ENCODE data around the gene ENTPD2. TPM values are rescaled to one million over a fixed set of nuclear protein-coding genes. Genes with fewer than 3 reads are reported as not detected.
A peak's percentile ranks its signal among the peaks of the same experiment; 100 is the strongest.

Gene ENTPD2
- total RNA-seq, 2 donors from 2014 or later, result not detected

DNA sequence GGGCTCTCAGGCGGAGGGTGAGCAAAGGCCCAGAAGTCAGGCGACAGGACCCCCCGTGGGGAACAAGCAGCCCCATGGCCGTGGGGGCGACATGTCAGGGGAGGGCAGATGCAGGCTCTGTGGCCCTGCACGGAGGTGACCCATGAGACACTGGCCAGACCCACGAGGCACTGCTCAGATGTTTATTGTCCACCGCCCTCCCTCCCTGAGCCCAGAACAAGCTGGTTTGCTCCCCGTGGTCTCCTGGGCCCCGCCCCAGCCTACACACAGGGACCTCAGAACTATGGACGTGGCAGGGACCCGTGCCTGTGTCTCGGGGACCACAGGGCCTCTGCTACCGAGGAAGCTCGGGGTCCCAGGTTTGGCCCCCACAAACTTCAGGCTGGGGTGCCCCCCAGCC lies 23.9 kb downstream of the ENTPD2 start:
- H3K4me3 Mint-ChIP-seq, result peak overlapping the region; percentile 87
- no peak for ATAC-seq
- peak overlapping the region; percentile 91 to 94 for H3K27ac Mint-ChIP-seq
- no peaks in the 10 kb centered on the region for H3K27me3 Mint-ChIP-seq
- no peak for DNase-seq (ENCODE audit: low spot score)
- H3K4me1 Mint-ChIP-seq (ENCODE audit: low read depth in 2 of 2), result peaks cover 39 to 47% of the 10 kb centered on the region in 2 donors
- no peaks in the 10 kb centered on the region for H3K9me3 Mint-ChIP-seq
- H3K36me3 Mint-ChIP-seq, result no peaks in the 10 kb centered on the region

DNA sequence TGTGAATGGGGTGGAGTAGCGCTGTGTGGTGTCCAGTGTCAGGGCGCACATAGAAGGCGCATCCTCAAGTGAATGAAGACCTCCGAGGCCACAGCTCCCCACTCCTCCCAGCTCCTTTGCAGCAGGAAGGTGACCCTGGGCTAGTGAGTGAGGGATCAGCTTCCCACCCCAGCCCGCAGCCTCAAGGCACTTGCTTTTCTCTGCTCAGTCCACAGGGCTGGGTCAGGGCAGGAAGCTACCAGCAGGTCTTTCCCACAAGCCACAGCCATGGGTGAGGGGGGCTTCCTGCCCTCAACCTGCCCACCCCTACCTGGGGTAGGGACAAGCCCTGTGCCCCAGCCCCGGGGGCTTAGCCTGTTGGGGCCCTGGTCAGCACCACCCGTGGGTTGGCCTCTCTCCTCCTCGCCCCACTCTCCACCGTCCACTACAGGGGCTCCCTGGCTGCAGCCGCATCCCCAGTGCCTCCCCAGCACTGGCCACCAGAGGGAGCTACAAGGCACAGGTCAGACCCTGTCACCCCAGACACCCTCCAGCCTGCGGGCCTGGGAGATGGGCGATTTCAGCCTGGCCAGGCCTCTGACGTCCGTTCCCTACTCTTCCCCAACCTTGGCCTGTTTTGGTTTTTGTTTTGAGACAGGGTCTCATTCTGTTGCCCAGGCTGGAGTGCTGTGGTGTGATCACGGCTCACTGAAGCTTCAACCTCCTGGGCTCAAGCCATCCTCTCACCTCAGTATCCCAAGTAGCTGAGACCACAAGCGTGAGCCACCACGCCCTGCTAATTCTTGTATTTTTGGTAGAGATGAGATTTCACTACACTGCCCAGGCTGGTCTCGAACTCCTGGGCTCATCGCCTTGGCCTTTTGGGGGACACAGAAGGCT lies 24.6 kb downstream of the ENTPD2 start:
- Mint-ChIP-seq H3K27ac (peak overlapping the region; percentile 91 to 94), H3K9me3 (no peaks in the 10 kb centered on the region), H3K27me3 (no peaks in the 10 kb centered on the region), H3K4me3 (peak overlapping the region; percentile 87), H3K36me3 (no peaks in the 10 kb centered on the region), H3K4me1 (ENCODE audit: low read depth in 2 of 2) (peaks cover 32 to 40% of the 10 kb centered on the region in 2 donors)
- DNase-seq (ENCODE audit: low spot score) (peak; percentile 89), ATAC-seq (peak; percentile 58 to 75)

DNA sequence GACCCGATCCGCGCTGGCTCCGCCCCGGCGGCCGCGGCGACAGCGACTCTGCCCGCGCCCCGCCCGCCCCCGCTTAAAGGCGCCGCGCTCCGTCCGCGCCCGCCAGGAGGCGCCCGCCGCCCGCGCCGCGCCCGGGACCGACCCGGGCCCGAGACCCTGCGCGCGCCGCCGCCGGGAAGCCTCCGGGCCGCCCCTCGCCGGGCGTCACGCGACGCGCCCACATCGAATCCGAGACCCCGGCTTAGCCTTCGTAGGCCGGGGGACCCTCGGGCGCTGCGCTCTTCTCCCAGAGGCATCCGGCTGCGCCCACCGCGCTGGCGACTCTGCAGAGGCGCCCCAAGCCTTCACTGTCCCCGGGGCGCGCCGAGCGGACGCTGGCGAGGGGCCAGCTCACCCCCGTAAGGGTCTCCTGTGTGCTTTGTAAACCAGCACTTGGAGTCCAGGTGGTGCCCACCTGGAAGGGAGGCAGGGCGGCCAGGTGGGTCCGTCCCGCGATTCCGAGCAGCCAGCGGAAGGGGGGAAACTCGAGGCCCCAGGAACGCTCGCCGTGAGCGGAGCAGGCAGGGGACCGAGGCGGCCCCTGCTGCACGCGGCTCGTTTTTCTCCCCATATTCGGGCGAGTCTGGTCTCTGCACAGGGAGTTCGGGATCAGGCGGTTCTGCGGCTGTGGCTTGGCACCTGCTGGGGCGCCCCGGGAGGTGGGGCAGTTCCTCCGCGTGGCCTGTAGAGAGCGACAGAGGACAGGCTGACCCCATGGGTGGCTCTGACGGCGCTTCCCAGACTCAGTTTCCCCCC lies 25.4 kb downstream of the ENTPD2 start:
- H3K4me3 Mint-ChIP-seq, result peak overlapping the region; percentile 87
- DNase-seq (ENCODE audit: low spot score), result peak; percentile 79
- peak; percentile 72 to 78 for ATAC-seq
- H3K27me3 Mint-ChIP-seq, result no peaks in the 10 kb centered on the region
- H3K9me3 Mint-ChIP-seq, result no peaks in the 10 kb centered on the region
- H3K27ac Mint-ChIP-seq, result peak overlapping the region in 1 of 2 donors; percentile 91
- H3K4me1 Mint-ChIP-seq (ENCODE audit: low read depth in 2 of 2), result peaks cover 32 to 35% of the 10 kb centered on the region in 2 donors
- no peaks in the 10 kb centered on the region for H3K36me3 Mint-ChIP-seq

DNA sequence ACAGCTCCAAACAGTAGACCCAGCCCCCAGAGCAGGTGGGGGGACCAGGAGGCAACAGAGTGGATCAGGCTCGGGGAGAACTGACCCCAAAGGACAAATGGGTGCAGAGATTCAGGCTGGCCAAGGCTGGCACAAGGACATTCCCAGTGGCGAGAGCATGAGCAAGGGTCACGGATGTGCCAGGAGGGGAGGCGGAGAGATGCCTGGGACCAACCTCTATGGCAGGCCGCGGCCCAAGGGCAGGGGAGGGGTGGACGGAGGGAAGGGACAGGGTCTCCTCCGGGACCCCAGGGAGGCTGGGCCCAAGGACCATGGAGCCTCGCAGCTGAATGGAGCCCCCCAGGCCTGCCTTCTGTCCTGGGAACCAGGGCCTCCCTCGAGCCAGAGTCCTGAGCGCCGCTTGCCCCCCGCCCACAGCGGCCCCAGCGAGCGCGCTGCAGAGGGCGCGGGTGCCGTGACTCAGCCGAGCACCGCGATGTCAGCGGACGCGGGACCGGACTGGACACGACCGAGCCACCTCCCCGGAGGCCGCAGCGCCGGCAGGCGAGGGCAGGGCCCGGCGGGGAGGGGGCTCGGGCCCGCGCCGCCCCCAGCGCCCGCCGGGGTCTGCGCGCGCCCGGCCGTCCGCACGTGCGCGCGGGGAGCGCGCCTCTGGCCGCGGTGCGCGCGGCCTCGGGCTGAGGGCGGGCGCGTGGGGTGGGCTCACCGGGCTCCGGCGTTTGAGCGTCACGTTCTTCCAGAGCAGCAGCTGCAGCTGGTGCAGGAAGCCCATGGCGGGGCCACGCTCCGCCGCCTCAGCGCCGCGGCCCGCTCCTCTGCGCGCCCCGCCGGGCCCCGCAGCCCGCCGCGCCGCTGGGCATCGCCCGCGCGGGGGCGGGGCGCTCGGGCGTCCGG lies 26.2 kb downstream of the ENTPD2 start, which contains the start of gene ABCA2:
Gene ABCA2 (minus strand): TSS at position 869 of the 894 bp plus-strand sequence. CDS start 97 bp downstream, at position 772.
- no peak for DNase-seq (ENCODE audit: low spot score)
- H3K4me1 Mint-ChIP-seq (ENCODE audit: low read depth in 2 of 2), result peaks cover 26 to 31% of the 10 kb centered on the region in 2 donors
- H3K27me3 Mint-ChIP-seq, result no peaks in the 10 kb centered on the region
- H3K9me3 Mint-ChIP-seq, result no peaks in the 10 kb centered on the region
- peak within 1 kb of the TSS; percentile 91 to 94 for H3K27ac Mint-ChIP-seq
- H3K4me3 Mint-ChIP-seq, result peak within 1 kb of the TSS; percentile 87
- no peaks in the 10 kb centered on the region for H3K36me3 Mint-ChIP-seq
- ATAC-seq, result no peak

DNA sequence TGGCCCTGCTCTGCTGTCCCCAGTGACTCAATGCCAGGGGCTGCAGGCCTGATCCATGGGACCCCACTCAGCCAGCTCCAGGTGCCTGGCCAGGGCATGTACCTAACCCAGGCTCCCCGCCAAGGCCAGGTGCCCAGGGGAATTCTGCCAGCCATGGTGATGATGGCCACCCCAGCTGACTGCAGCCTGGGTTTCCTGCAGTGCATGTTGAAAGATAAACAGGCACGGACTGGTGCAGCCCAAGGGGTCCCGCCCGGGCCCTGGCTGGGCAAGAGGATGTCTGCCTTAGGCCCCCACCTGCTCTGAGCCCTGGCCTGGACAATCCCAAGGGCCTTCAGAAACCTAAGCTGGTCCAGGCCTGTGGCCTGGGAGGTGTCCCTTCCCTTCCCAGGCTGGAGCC lies 27.0 kb downstream of the ENTPD2 start:
- H3K27ac Mint-ChIP-seq, result peak overlapping the region in 1 of 2 donors; percentile 31
- no peaks in the 10 kb centered on the region for H3K9me3 Mint-ChIP-seq
- H3K27me3 Mint-ChIP-seq, result no peaks in the 10 kb centered on the region
- peaks cover 19 to 30% of the 10 kb centered on the region in 2 donors for H3K4me1 Mint-ChIP-seq (ENCODE audit: low read depth in 2 of 2)
- no peak for ATAC-seq
- H3K36me3 Mint-ChIP-seq, result no peaks in the 10 kb centered on the region
- peak overlapping the region; percentile 87 for H3K4me3 Mint-ChIP-seq
- no peak for DNase-seq (ENCODE audit: low spot score)

DNA sequence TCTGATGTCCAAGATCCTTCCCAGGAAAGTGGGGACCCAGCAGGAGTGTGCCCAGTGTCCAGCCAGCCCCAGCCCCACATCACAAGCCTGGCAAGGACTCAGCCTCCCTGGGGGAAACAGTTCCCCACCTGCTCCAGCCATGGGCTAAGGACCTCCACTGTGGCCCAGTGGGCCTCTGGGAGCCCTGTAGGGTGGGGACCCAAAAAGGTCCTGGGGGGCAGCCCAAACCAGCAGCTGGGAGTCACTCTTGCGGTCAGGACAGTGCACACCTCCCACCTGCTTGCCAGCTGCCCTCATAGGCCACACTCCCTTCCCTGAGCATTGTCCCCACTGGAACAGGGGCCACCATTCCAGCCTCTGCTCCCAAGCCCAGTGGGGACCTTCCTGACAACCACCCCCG lies 27.5 kb downstream of the ENTPD2 start:
- H3K4me3 Mint-ChIP-seq, result peak overlapping the region; percentile 27
- no peaks in the 10 kb centered on the region for H3K9me3 Mint-ChIP-seq
- DNase-seq (ENCODE audit: low spot score) (no peak), ATAC-seq (no peak)
- H3K4me1 Mint-ChIP-seq (ENCODE audit: low read depth in 2 of 2), result peaks cover 17 to 29% of the 10 kb centered on the region in 2 donors
- H3K36me3 Mint-ChIP-seq, result no peaks in the 10 kb centered on the region
- no peak overlapping the region for H3K27ac Mint-ChIP-seq
- no peaks in the 10 kb centered on the region for H3K27me3 Mint-ChIP-seq

DNA sequence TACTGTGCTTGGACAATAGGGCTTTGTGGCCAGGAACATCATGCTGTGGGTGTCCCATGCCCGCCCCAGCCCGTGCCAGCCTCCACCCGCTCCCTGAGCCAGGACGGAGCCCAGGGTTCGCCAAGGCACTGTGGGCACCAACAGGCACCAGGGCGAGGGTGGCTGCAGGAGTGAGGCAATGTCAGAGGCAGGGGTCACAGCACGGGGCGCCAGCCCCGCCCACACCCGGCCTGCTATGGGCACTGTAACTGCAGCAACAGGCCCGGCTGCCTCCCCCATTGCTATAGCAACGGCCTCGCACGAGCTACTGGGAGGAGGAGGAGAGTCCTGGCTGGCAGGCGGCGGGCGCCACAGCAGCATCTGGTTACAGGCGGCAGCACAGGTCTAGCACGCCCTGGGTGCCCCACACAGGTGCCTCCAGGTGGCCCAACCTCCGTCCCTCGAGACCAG lies 28.3 kb downstream of the ENTPD2 start:
- no peak for DNase-seq (ENCODE audit: low spot score)
- H3K27ac Mint-ChIP-seq, result no peak overlapping the region

DNA sequence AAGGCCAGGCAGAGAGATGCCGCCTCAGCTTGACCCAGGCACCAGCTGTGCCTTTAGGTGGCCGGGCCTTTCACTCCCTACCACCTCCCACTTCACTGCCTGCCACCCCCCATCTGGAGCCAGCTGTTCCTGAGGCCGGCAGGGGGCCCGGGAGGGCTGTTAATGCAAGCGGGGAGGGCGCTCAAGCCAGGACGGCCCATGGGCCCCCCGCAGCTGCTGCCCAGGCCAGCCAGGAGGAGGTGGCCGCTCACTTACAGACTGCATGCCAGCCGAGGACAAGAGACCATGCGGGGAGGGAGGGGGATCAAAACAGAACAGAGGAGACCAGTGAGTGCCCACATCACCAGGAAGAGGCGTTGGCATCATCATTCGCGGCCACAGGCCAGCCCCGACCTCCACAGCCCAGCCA lies 30.3 kb downstream of the ENTPD2 start:
- H3K36me3 Mint-ChIP-seq, result no peaks in the 10 kb centered on the region

More for the DNA sequence above, 28.3 kb downstream of the ENTPD2 start:
- Mint-ChIP-seq H3K4me1 (ENCODE audit: low read depth in 2 of 2) (peaks cover 12 to 26% of the 10 kb centered on the region in 2 donors), H3K4me3 (no peak overlapping the region), H3K9me3 (no peaks in the 10 kb centered on the region), H3K36me3 (no peaks in the 10 kb centered on the region), H3K27me3 (no peaks in the 10 kb centered on the region)
- no peak for ATAC-seq

DNA sequence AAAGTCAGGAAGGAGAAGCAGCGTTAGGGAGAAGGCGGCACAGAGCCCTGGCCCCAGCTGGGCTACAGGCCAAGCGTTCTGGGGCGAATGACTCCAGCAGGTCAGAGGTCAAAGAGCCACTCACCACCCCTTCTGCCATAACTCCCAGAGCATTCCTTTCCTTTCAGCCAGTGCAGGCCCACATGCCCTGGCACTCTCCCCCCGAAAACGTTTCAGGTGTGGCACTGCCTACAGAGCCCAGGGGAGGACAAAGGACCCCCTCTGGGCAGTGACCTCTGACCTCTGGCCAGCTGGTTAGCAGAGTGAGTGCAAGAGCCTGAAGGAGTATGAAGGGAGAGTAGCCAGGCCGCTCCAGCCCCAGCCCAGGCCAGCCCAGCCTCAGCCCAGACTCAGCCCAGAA lies 30.7 kb downstream of the ENTPD2 start:
- DNase-seq (ENCODE audit: low spot score) (no peak), ATAC-seq (no peak)
- Mint-ChIP-seq H3K4me3 (no peak overlapping the region), H3K27me3 (no peaks in the 10 kb centered on the region), H3K4me1 (ENCODE audit: low read depth in 2 of 2) (peaks cover 0 to 12% of the 10 kb centered on the region in 2 donors), H3K27ac (no peak overlapping the region), H3K36me3 (no peaks in the 10 kb centered on the region), H3K9me3 (no peaks in the 10 kb centered on the region)

More for the DNA sequence above, 30.3 kb downstream of the ENTPD2 start:
- no peak overlapping the region for H3K27ac Mint-ChIP-seq
- H3K4me3 Mint-ChIP-seq, result no peak overlapping the region
- no peak for DNase-seq (ENCODE audit: low spot score)
- no peaks in the 10 kb centered on the region for H3K27me3 Mint-ChIP-seq
- no peak for ATAC-seq
- H3K9me3 Mint-ChIP-seq, result no peaks in the 10 kb centered on the region
- peaks cover 0 to 12% of the 10 kb centered on the region in 2 donors for H3K4me1 Mint-ChIP-seq (ENCODE audit: low read depth in 2 of 2)

DNA sequence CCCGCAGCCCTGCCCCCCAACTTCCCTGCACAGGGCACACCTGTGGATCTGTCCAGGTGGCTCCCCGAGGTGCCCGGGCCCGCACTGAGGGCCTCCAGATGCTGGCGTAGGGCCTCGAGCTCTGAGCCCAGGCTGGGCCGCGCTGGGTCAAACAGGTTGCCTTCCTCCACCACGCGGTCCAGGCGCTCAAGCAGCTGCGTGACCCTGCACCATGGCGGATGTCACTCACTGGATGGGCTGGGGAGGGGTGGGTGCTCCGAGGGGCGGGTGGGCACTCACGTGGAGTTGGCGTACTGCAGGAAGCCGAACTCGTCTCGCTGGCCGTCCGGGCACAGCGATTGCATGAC lies 31.2 kb downstream of the ENTPD2 start:
- DNase-seq (ENCODE audit: low spot score) (no peak), ATAC-seq (no peak)
- Mint-ChIP-seq H3K27ac (no peak overlapping the region), H3K27me3 (no peaks in the 10 kb centered on the region), H3K4me1 (ENCODE audit: low read depth in 2 of 2) (peaks cover 0 to 12% of the 10 kb centered on the region in 2 donors), H3K9me3 (no peaks in the 10 kb centered on the region), H3K4me3 (no peak overlapping the region), H3K36me3 (no peaks in the 10 kb centered on the region)

DNA sequence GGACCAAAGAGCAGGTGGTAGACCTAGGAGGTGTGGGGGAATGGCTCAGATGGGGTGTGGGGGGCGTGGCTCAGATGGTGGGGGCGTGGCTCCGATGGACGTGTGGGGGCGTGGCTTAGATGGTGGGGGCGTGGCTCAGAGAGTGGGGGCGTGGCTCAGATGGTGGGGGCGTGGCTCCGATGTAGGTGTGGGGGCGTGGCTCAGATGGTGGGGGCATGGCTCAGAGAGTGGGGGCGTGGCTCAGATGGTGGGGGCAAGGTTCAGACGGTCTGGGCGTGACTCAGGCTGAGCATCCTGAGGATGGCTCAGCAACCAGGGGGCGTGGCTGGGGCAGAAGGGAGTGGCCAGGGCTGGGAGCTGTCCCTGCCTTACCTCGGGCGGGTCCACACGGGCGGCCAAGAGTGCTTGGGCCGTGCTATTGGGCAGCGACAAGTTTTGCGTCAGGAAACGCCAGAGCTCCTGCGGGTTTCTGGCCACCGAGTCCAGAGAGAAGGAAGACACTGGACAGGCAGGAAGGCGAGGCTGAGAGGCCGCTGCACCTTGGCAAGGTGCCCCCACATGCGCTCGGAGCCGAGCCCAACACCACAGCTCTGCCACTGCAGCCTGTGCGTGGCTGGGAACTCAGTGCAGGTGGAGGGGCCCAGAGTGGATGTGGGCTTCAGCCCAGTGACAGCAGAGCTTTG lies 31.7 kb downstream of the ENTPD2 start:
- no peak overlapping the region for H3K4me3 Mint-ChIP-seq
- H3K27me3 Mint-ChIP-seq, result no peaks in the 10 kb centered on the region
- no peaks in the 10 kb centered on the region for H3K9me3 Mint-ChIP-seq
- no peak overlapping the region for H3K27ac Mint-ChIP-seq
- H3K4me1 Mint-ChIP-seq (ENCODE audit: low read depth in 2 of 2), result peaks cover 0 to 10% of the 10 kb centered on the region in 2 donors
- H3K36me3 Mint-ChIP-seq, result no peaks in the 10 kb centered on the region
- DNase-seq (ENCODE audit: low spot score) (peak; percentile 85), ATAC-seq (peak; percentile 88 to 89)

DNA sequence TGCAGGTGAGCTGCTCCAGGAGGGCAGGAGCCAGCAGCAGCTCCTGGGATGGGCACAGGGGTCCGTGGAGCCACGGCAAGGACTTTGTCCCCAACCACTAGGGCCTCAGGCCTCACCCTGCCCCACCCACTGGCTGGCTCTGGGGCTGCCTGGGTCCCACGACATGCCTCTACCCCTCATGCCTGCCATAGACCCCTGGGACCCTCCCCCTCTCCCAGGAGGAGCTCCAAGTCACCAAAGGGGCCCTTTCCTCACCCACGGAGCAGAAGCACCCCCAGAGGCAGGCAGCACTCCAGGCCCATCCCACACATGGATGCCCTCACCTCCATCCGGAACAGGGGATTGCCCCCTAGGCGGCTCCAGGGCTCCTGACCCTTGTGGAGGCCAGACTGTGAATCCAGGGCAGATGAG lies 32.3 kb downstream of the ENTPD2 start:
- Mint-ChIP-seq H3K4me3 (no peak overlapping the region), H3K27me3 (no peaks in the 10 kb centered on the region), H3K36me3 (no peaks in the 10 kb centered on the region), H3K27ac (no peak overlapping the region), H3K9me3 (no peaks in the 10 kb centered on the region), H3K4me1 (ENCODE audit: low read depth in 2 of 2) (peaks cover 0 to 8% of the 10 kb centered on the region in 2 donors)
- ATAC-seq (no peak), DNase-seq (ENCODE audit: low spot score) (no peak)

All from natural killer cell treated with Interleukin-12 subunit alpha and Interleukin-12 subunit beta and Interleukin-15 and Interleukin-18, amount 100 ng/mL, for 72 hours (primary cell).